Kidney epithelial cell (primary cell): ENCODE data around the gene TTC6. TPM values are rescaled to one million over a fixed set of nuclear protein-coding genes. Genes with fewer than 3 reads are reported as not detected.

Experiments
- DNase-seq: peaks from one replicate; pipeline ENCODE4 v3.0.0-alpha.2; 2010; ENCODE audit warnings: low read depth
- H3K27me3 ChIP-seq: 2 replicates; pipeline ENCODE4 v1.6.0; 2011; ENCODE audit warnings: low read length; ENCODE audit not compliant: control insufficient read depth, insufficient read depth
- H3K36me3 ChIP-seq: 2 replicates; pipeline ENCODE4 v1.5.1; 2011; ENCODE audit warnings: low read length; ENCODE audit not compliant: control insufficient read depth, insufficient read depth
- H3K4me3 ChIP-seq: 2 replicates; pipeline ENCODE4 v1.5.1; 2011; ENCODE audit warnings: low read depth, mild to moderate bottlenecking, control low read depth, low read length
- CTCF ChIP-seq: IDR thresholded peaks from 2 replicates; pipeline ENCODE4 v1.5.1; 2011; ENCODE audit warnings: mild to moderate bottlenecking, moderate library complexity, low read length, control low read depth, inconsistent platforms; ENCODE audit not compliant: insufficient read depth, poor library complexity, severe bottlenecking
- total RNA-seq: library from RNA; depleted of rRNA; stranded (reverse); fragments of >200 nt; gene quantifications from 2 replicates; pipeline ENCODE4 v1.2.3, GENCODE V29; 2015

The TTC6 gene
- total RNA-seq, 1 donor from 2014 or later = 0.13 TPM

- TF ChIP-seq CTCF = no peak
- no peak overlapping the region for H3K4me3 ChIP-seq
- DNase-seq = no peak
- peaks cover 62% of the 10 kb centered on the region for H3K27me3 ChIP-seq
- H3K36me3 ChIP-seq = no peaks in the 10 kb centered on the region
Observed at GRCh38 chr14:37603688-37604251, 8.3 kb downstream of the TTC6 start.

GRCh38 chr14:37606678-37607077, 11.2 kb downstream of the TTC6 start:
- peaks cover 54% of the 10 kb centered on the region for H3K27me3 ChIP-seq
- H3K36me3 ChIP-seq = no peaks in the 10 kb centered on the region
- no peak for DNase-seq
- H3K4me3 ChIP-seq = no peak overlapping the region
- TF ChIP-seq CTCF = no peak

GRCh38 chr14:37608649-37609048, 13.2 kb downstream of the TTC6 start:
- H3K27me3 ChIP-seq = peaks cover 36% of the 10 kb centered on the region
- TF ChIP-seq CTCF = no peak
- no peaks in the 10 kb centered on the region for H3K36me3 ChIP-seq
- H3K4me3 ChIP-seq = no peak overlapping the region
- no peak for DNase-seq

- H3K27me3 ChIP-seq = peaks cover 24% of the 10 kb centered on the region
- no peak for TF ChIP-seq CTCF
- H3K36me3 ChIP-seq = no peaks in the 10 kb centered on the region
- no peak for DNase-seq
- no peak overlapping the region for H3K4me3 ChIP-seq
Observed at GRCh38 chr14:37610945-37611523, 15.6 kb downstream of the TTC6 start.

GRCh38 chr14:37615582-37616289, 20.3 kb downstream of the TTC6 start:
- no peak for DNase-seq
- peaks cover 12% of the 10 kb centered on the region for H3K27me3 ChIP-seq
- H3K36me3 ChIP-seq = no peaks in the 10 kb centered on the region
- TF ChIP-seq CTCF = no peak
- H3K4me3 ChIP-seq = no peak overlapping the region

- no peak for TF ChIP-seq CTCF
- Histone ChIP-seq H3K36me3 (no peaks in the 10 kb centered on the region), H3K27me3 (peaks cover under 1% of the 10 kb centered on the region), H3K4me3 (no peak overlapping the region)
- DNase-seq = no peak
Observed at GRCh38 chr14:37616853-37617252, 21.4 kb downstream of the TTC6 start.
